ENCODE data around the gene SLC15A4.

DNA sequence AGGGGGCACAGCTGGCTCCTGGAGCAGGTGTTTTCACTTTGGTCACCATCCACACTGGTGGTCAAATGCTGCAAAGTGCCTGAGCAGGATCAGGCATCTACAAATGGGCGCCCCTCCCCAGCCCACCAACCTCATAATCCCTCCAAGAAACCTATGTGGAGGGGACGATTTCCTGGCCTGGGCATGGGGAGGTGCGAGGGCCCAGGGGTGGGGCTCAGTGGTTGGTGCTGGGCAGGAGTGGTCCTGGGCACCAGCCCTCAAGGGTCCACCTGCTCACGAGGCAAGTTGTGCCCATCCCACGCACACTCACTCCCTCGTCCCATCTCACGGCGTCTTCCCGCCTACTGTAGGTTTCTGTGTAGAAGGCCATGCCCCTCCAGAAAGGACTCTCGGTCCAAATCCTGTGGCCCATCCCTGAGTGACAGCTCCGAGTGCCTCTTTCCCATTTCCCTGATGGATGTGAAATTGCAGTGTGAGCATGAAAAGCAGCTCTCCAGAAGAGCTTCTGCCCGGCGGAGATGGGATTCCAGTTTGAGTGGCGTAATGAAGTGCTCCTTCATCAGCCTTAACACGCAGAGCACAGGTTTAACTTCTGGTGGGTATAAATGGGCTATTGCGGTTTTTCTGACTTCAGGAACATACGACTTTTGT is 36.9 kb downstream of the SLC15A4 start:
- TF ChIP-seq POLR2AphosphoS5 (IDR thresholded peaks at IDR 0.05; ENCODE audit: borderline replicate concordance, low read depth, low read length): no peak
- no peak for TF ChIP-seq EZH2 (IDR thresholded peaks at IDR 0.05)
- no peak for TF ChIP-seq FOXP2 (optimal IDR thresholded peaks at IDR 0.05; ENCODE audit: control extremely low read depth, extremely low read length, insufficient read depth)
